Ectodermal cell (in vitro differentiated cells): Measurements from ENCODE around the gene PNMA1.

Source experiments
- H3K27ac ChIP-seq: 2 replicates; pipeline ENCODE4 v1.7.0; 2013; ENCODE audit warnings: mild to moderate bottlenecking, low read depth, low read length; ENCODE audit not compliant: insufficient read depth, poor library complexity, severe bottlenecking
- H3K27me3 ChIP-seq: 2 replicates; pipeline ENCODE4 v1.7.0; 2013; ENCODE audit warnings: mild to moderate bottlenecking, low read length; ENCODE audit not compliant: insufficient read depth, control insufficient read depth, poor library complexity, severe bottlenecking
- H3K36me3 ChIP-seq: one replicate; pipeline ENCODE4 v1.7.0; 2013; ENCODE audit warnings: low read length; ENCODE audit not compliant: control insufficient read depth, insufficient read depth
- H3K4me1 ChIP-seq: one replicate; pipeline ENCODE4 v1.7.0; 2013; ENCODE audit warnings: low read length; ENCODE audit not compliant: control insufficient read depth, insufficient read depth
- H3K4me3 ChIP-seq: 2 replicates; pipeline ENCODE4 v1.7.0; 2013; ENCODE audit warnings: low read depth, low read length, control low read depth; ENCODE audit not compliant: insufficient read depth
- H3K9me3 ChIP-seq: 2 replicates; pipeline ENCODE4 v1.7.0; 2013; ENCODE audit warnings: mild to moderate bottlenecking, low read length, moderate library complexity; ENCODE audit not compliant: control insufficient read depth
- WGBS, 2 experiments: methylation state at CpG; one replicate each; pipeline ENCODE4 v1.1.7; 2013; ENCODE audit warnings: missing lambda C conversion rate in 2 of 2; 5-methylcytosine and 5-hydroxymethylcytosine counted together

The PNMA1 gene

GRCh38 chr14:73749706-73750530, 35.7 kb upstream of the PNMA1 start:
- WGBS, 2 experiments: 73 to 80% methylated on average over 11 of the region's 11 CpGs
- H3K27ac ChIP-seq: no peak overlapping the region
- H3K4me1 ChIP-seq: peaks cover 32% of the 10 kb centered on the region

DNA sequence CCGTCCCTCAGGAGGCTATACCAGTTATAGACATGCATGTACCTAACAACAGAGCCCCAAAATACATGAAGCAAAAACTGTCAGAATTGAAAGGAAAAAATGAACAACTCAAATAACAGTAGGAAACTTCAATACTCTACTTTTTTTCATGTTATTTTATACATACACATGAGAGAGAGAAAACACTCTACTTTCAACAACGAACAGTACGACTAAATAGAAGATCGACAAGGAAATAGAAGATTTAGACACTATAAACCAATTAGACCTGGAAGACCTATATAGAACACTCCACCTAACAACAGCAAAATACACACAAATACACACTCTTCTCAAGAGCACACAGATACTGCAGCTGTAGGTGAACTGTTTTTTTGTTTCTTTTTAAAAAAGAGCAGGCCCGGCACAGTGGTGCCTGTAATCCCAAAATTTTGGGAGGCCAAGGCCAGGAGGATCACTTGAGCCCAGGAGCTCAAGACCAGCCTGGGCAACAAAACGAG, 34.7 kb upstream of the PNMA1 start:
- H3K4me1 ChIP-seq: peaks cover 32% of the 10 kb centered on the region
- WGBS, 2 experiments: 94 to 96% methylated on average over 5 to 6 of the region's 6 CpGs
- H3K4me3 ChIP-seq: no peak overlapping the region
- H3K36me3 ChIP-seq: no peaks in the 10 kb centered on the region
- H3K27ac ChIP-seq: no peak overlapping the region
- no peaks in the 10 kb centered on the region for H3K27me3 ChIP-seq
- no peaks in the 10 kb centered on the region for H3K9me3 ChIP-seq

More at GRCh38 chr14:73749706-73750530, 35.7 kb upstream of the PNMA1 start:
- Histone ChIP-seq H3K36me3 (no peaks in the 10 kb centered on the region), H3K4me3 (no peak overlapping the region), H3K9me3 (no peaks in the 10 kb centered on the region), H3K27me3 (no peaks in the 10 kb centered on the region)

DNA sequence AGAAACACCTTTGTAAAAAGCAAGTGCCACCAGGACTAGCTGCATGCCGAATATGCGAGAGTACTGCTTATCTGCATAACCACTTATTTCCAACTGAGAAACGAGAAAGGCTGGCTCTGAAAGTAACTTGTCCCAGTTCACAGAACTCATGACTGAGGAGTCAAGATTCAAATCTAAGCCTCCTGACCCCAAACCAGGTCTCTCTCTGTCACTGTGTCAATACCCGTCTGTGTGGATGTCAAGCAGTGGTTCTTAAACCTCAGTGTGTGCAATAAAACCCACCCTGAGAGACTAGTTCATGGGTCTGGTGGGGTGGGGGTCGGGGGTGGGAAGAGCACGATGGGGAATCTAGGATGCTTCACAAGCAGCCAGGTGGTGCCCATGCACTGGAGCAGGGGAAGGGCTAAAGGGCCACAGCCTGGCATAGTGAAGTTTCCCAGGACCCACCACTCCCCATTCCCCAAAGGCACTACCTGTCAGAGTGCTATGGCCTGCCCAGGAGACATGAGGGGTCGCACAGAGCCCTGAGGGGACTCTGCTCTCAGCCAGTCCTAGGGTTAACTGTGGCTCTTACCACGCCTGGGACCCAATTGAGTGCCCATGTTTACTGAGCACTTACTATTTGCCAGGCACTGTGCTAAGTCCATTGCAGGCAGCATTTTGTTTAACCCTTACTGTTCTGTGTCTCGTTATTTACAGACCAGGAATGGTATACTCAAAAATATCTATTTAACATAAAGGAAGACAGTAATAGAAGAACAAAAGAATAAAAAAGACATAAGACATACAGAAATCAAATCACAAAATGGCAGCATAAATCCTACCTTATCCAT, 33.4 kb upstream of the PNMA1 start:
- no peaks in the 10 kb centered on the region for H3K9me3 ChIP-seq
- 81 to 83% methylated on average over 9 of the region's 9 CpGs for WGBS, 2 experiments
- no peaks in the 10 kb centered on the region for H3K27me3 ChIP-seq
- peaks cover 38% of the 10 kb centered on the region for H3K4me1 ChIP-seq
- H3K4me3 ChIP-seq: no peak overlapping the region
- no peaks in the 10 kb centered on the region for H3K36me3 ChIP-seq
- no peak overlapping the region for H3K27ac ChIP-seq

DNA sequence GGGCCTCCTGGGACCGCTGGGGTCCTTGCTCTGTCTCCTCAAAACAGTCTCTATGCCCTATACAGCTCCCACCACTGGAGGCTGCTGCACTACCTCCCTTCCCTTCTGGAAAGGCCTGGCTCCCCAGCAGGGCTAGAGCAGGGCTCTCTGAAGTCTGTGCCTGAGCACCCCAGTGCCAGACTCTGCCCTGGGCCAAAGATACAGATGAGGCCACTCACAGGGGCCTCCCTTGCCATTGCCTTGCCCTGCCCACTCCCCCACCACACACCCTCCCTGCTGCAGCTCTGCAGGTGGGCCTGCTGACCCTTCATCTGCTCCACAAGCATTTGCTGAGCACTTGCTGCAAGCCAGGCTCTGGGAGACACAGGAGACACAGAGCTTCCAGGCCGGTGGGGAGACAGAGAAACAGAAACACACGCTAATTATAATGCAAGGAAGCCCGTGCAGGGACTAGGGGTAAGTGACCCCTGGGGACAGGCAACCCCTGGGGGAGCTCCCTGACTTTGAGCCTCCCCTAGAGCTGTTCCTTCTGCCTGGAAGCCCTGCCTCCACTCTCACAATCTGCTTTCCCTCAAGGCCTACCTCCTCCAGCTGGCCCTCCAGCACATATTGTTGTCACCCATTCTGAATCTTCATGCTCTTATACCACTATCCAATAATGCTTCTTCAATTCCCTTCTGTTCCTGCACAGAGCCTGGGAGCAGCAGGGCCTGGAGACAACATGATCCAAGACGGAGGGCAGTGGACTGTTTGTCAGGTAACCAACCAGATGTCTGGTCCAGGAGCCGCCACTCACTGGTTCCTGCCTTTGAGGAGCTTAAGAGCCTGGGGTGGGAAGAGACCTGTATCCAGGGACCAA, 32.6 kb upstream of the PNMA1 start:
- H3K27ac ChIP-seq: no peak overlapping the region
- 48 to 56% methylated on average over 6 of the region's 6 CpGs for WGBS, 2 experiments
- H3K4me3 ChIP-seq: no peak overlapping the region
- no peaks in the 10 kb centered on the region for H3K36me3 ChIP-seq
- peaks cover 46% of the 10 kb centered on the region for H3K4me1 ChIP-seq
- H3K27me3 ChIP-seq: no peaks in the 10 kb centered on the region
- no peaks in the 10 kb centered on the region for H3K9me3 ChIP-seq

- Histone ChIP-seq H3K4me3 (no peak overlapping the region), H3K27me3 (no peaks in the 10 kb centered on the region), H3K9me3 (no peaks in the 10 kb centered on the region), H3K27ac (no peak overlapping the region), H3K36me3 (no peaks in the 10 kb centered on the region), H3K4me1 (peaks cover 55% of the 10 kb centered on the region)
- WGBS, 2 experiments: 77 to 87% methylated on average over 7 of the region's 7 CpGs
These were observed 31.7 kb upstream of the PNMA1 start for GRCh38 chr14:73745571-73746519.

DNA sequence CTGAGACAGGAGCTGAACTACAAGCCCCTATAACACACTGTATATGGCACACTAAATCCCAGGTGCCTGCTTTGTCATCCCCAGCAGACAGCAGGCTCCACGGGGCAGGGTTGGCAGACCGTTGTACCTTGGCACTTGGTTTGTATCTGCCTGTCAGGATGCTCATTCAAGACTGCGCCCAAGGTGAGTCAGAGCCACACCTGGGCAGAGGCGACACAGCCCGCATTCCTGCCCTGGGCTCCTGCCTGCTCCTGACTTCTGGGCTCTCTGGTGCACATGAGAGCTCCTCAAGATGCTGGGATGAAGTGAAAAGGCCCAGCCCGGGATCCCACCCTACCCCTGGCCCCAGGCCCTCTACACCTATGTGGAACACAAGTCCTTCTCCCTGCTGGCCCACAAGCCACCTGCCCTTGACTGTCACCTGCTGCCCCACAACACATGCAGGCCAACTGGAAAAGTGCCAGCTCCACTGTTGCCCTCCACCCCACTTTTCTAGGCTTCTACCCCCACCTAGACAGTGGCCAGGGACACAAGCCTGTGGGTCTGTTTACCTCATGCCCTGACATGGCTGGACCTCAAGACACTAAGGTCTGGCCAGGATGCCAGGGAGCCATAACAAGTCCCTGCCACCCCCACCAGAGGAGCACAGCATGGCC, 30.8 kb upstream of the PNMA1 start:
- Histone ChIP-seq H3K36me3 (no peaks in the 10 kb centered on the region), H3K27ac (no peak overlapping the region), H3K27me3 (no peaks in the 10 kb centered on the region), H3K4me1 (peaks cover 62% of the 10 kb centered on the region), H3K4me3 (no peak overlapping the region), H3K9me3 (no peaks in the 10 kb centered on the region)
- WGBS, 2 experiments: 91 to 94% methylated on average over 6 of the region's 6 CpGs

- no peak overlapping the region for H3K4me3 ChIP-seq
- WGBS, 2 experiments: 85 to 88% methylated on average over 7 of the region's 7 CpGs
- no peaks in the 10 kb centered on the region for H3K36me3 ChIP-seq
- peaks cover 67% of the 10 kb centered on the region for H3K4me1 ChIP-seq
- no peak overlapping the region for H3K27ac ChIP-seq
- H3K9me3 ChIP-seq: no peaks in the 10 kb centered on the region
- H3K27me3 ChIP-seq: no peaks in the 10 kb centered on the region
These were observed 30.1 kb upstream of the PNMA1 start for GRCh38 chr14:73744175-73744867.

- Histone ChIP-seq H3K27ac (no peak overlapping the region), H3K4me1 (peaks cover 67% of the 10 kb centered on the region)
- 79 to 81% methylated on average over 11 of the region's 11 CpGs for WGBS, 2 experiments
These were observed 29.3 kb upstream of the PNMA1 start for GRCh38 chr14:73743431-73743931.

More at GRCh38 chr14:73743431-73743931, 29.3 kb upstream of the PNMA1 start:
- Histone ChIP-seq H3K9me3 (no peaks in the 10 kb centered on the region), H3K27me3 (no peaks in the 10 kb centered on the region), H3K4me3 (no peak overlapping the region), H3K36me3 (no peaks in the 10 kb centered on the region)
